Activated CD8-positive, alpha-beta memory T cell treated with anti-CD3 and anti-CD28 coated beads, Interleukin-2, amount 50 U/mL, for 1 hour (primary cell): Measurements from ENCODE around the gene NUCKS1.

Experiments used
- DNase-seq: peaks from one replicate; pipeline ENCODE4 v3.0.0-alpha.2; 2020; ENCODE audit errors: extremely low read depth

The NUCKS1 gene

DNA sequence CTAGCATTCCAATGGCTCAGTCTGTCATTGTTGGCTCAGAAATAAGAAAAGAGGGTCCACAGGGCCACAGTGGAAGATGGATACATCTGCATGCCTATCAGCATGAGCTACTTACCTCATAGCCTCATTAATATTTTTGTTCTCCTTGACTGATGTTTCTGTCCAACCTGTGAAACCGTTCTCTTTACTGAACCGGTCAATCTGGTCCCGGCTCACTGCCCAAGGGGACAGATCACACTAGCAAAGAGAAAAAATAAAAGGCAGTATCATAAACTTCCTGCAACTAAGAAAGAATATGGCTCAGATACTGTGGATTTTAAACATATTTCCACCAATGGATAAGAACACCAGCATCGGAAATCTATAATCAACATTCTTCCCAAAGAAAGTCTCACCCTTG, 20.6 kb upstream of the NUCKS1 start:
- DNase-seq: no peak

DNA sequence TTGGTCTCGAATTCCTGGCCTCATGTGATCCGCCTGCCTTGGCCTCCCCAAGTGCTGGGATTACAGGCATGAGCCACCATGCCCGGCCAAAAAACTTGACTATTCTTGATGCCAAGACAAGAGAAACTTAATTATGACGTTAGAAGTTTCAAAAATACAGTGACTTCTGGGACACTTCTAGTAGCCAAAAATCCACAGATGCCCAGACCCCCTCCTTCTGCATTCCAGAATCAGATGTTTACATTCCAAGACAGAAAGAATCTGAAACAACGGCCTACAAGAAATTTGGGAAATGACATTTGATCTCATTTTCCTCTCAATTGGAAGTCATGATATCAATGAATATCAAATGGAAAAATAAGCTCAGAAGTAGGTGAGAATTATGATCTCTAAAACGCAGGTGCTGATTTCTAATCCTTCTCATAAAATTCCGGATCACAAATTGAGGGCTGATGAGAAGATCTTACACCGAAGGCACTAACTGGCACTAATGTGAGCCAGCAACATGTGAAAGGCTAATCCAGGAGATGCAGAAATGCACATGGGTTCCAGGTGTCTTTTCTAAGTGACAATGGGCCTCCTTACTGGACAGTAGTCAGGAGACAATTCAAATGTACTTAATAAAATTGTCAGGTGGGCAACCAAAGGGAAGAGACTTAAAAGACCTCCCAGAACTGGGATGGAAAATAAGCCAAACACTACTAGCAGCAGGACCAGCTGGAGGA, 19.8 kb upstream of the NUCKS1 start:
- DNase-seq: no peak

DNA sequence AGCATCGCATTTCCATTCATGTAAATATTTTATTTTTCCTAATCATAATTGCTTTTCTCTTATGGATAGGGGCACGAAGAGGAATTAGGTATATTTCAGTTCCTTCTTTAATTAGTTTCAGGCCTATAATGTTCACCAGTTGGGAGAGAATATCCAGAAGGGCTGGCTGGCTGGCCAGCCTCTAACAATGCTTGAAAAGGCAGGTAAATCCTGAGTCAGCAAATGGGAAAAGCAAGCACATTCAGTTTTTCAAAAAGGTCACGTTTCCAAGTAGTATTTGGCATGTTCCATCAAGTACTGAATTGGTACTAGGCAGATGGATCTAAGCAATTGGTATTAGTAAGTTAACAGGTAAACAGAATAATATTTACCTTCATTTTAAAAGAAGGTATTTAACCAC, 17.3 kb upstream of the NUCKS1 start:
- no peak for DNase-seq

DNA sequence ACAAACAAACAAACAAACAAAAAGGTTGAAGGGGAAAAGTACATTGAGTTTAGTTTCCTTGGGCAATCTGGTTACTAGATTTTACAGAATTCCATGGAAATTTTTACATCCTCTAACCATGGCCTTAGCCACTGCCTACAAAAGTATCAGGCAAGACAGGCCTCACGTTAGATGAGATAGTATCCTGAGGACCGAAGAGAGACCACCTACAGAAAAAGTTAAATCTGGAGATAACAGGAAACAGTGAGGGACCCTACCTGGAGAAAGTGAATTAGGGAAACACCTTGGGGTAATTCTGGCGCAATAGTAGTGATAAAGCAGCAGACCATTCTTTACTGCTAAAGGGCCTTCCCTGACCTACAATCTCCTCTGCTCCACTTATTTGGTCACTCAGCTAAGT, 16.6 kb upstream of the NUCKS1 start:
- DNase-seq: no peak

DNA sequence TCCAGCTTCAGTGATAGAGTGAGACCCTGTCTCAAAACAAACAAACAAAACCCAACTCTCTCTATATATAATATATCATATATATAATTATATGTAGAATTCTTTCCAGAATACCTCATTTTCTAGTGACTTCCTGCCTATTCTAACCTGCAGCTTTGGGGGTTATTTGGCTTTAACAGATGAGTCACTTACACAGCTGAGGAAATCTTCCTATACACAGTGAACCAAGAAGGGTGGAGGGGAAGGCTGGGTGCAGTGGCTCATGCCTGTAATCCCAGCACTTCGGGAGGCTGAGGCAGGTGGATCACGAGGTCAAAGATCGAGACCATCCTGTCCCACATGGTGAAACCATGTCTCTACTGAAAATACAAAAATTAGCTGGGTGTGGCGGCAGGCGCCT, 16.1 kb upstream of the NUCKS1 start:
- no peak for DNase-seq

DNA sequence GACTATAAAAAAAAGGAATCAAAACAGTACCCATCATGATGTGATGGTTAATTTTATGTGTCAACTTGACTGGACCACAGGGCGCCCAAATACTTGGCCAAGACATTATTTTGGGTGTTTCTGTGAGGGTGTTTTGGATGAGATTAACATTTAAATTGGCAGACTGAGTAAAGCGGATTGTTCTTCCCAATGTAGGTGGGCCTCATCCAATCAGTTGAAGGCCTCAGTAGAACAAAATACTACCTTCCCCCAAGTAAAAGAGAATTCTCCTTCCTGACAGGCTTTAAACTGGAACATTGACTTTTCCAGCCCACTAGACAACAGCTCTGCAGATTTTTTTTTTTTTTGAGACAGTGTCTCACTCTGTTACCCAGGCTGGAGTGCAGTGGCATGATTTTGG, 14.6 kb upstream of the NUCKS1 start:
- DNase-seq: no peak

DNA sequence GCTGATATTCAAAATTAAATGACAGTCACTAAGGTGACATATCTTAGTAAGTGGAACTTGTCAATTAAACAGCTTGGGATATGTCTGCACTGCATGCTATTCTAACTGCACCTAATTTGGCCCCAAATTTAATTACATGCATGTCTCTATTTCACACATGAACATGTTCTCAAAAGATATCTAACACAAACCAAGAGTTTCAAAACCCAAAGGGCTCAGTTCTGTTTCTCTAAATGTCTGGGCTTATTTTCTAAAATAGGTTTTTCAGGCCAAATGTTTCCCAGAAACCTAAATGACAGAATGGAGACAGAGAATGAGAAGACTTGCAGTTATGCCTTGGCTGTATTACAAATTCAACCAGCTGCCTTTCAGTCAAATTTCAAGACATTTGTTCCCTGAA, 14.0 kb upstream of the NUCKS1 start:
- no peak for DNase-seq

DNA sequence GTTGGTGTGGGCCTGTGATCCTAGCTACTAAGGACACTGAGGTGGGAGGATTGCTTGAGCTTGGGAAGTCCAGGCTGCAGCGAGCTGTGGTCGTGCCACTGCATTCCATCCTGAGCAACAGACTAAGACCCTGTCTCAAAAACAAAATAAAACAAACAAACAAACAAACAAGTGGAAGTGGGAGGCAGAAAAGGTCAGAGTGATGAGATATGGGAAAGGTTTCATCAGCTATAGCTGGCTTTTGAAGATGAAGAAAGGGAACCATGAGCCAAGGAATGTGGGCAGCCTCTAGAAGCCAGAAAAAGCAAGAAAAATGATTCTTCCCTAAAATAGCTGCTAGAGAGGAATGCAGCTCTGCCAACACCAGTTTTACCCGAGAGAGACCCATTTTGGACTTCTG, 10.6 kb upstream of the NUCKS1 start:
- DNase-seq: no peak

DNA sequence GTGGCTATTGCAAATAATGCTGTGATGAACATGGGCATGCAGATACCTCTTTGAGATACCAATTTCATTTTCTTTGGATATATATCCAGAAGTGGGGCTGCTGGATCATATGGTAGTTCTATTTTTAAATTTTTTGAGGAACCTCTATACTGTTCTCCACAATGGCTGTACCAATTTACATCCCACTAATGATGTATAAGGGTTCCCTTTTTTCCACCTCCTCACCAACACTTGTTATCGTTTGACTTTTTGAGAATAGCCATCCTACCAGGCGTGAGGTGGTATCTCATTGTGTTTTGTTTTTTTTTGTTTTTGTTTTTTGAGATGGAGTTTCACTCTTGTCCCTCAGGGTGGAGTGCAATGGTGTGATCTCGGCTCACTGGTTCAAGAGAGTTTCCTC, 6.6 kb upstream of the NUCKS1 start:
- DNase-seq: no peak

DNA sequence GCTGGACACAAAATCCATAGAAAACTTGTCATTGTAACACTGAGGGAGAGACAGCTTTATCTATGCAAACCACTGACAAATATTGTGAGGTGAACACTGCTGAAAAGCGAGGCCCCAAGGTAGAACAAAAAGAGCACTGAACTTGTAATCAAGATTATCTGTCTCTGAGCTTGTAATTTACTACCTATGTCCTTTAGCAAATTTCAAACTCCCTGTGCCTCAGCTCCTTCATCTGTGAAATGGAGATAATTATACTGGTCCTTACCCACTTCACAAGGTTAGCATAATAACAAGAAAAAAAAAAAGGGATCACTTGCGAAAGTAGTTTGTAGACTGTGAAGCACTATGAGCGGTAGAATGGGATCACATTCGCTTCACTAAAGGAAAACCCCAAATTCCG, 4.9 kb upstream of the NUCKS1 start:
- DNase-seq: no peak

DNA sequence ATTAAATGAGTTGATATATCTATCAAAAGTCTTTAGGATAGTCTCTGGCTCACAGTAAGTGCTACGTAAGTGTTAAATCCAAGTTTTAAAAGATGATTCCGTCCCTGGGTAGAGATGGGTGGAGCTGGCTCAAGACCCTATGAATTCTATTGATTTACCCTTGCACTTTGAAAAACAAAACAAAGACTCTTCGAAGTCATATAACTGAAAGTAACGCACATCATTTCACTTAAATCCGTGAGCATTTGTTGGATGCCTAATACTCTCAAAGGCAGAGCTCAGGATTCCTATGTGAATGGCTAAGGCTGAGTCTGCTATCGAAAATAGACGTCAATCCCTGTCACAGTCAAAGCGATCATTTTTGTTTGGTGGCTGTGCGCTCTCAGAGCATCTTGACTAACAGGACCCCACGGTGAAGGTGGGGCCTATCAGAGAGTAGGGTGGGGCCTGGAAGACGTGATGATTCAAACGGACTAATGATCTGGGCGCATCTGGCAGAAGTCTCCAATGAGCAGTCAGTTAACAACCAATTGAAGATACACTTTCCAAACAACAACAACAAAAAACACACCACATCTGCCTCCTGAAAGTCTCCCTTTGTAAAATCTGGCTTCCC, 1.2 kb upstream of the NUCKS1 start:
- no peak for DNase-seq

DNA sequence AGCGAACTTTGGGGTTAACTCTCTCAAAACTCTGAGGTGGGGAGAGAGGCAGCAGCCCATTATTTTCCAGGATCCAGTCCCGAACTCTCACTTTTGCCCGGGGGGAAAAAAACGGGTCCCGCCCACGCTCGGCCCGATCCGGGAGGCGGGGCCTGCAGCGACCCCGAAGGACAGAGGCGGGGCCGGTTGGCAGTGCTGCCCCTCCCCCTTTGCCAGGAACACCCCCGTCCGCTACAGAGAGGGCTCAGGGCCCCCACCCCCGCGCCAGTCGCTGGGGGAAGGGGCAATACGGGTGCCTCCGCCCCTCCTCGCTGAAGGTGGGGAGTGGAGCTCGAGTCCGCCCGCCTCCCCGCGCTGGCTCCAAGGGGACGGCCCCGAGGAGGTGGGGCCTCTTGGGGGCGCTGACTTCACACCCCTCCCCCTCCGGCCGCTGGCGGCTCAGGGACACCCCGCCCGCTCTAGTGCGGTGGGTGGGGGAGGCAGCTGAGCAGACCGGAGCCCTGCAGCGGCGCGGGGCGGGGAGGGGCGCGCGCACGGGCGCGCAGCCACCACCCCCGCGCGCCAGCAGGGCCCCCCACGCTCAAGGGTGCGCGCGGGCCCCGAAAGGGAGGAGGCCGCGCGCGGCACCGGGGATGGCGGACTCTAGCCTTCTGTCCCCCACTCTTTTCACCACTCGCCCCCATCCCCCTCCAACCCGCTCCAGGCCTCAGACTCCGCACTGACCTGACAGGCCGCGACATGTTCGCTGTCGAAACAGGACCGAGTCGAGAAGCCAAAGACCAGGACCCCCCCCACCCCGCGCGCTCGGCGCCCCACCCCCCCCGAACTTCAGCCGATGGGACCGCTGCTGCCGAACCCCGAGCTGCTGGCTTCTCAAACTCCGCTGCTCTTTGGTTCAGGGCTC, 496 bp downstream of the NUCKS1 start:
- peak; percentile 84 for DNase-seq

DNA sequence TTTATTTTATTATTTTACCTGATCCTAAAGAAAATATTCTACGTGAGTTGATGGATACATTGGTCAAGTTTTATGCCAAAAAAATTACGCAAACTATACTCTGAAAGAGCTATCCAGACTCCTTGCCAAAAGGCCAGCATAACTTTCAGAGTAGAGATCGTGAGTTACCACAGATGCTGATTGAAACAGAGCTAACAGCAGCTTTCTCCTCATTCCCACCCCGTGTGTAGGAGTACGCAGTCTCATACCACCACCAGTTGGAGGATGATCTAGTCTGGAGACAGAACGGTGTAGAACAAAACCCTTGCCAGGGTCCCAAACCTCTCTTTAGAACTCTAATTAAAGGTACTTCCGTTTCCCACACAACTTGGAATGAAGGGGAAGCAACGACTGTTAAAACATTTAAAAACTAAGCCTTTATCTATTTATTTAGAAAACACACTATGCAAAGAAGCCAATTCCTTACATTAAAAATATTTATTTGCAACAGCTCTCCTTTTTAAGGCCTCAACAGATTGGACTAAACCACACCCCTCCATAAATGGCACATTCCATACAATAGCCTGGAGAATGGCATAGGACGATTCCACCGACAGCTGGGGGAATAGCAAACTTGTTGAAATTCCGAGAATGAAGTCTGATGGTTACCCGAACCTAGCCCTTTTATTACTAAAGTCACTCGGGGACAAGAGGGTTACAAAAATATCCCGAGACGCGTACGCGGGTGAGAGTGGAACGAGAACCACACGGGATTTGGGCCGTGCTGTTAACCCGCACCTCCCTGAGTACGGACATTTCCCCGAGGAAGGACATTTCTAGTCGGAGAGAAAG, 1.4 kb downstream of the NUCKS1 start:
- no peak for DNase-seq

DNA sequence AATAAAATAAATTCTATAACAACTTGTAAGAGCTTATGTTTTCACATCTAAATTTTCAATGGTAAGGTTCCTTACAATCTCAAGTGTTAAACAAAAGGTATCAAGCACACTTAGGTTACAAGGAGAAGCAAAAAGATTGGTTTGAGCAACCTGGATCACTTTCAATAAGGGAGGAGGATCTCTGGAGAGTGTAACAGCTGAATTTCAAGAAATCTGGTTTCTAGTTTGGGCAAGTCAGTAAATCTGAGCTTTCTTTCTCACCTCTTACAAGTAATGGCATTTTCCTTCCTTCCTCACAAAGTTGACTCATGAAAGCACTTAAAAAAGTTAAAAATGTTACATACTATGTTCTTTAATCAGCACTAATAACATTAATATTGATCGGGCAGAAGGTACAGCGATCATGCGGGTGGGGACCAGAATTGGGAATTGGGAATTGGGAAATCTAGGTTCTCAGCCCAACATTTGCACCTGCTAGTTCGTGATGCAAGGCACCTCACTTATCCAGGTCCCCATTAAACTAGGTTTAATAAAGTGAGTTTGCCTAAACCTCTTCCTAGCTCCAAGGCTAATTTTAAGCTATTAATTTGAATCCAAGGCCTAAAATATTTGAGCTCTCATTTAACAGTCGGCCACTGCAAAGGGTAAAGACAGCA, 3.1 kb downstream of the NUCKS1 start:
- no peak for DNase-seq

DNA sequence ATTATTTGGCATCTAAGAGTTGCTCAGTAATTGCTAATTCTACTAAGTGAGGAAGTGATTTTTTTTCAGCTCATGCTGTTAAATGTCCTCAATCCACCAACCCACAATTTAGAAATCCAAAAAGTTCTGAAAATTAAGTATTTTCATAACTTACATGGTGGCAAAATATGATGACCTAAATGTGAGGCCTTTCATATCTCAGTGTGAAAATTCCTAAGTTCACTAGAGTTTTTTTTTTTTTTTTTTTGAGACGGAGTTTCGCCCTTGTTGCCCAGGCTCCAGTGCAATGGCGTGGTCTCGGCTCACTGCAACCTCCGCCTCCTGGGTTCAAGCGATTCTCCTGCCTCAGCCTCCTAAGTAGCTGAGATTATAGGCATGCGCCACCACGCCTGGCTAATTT, 5.6 kb downstream of the NUCKS1 start:
- no peak for DNase-seq

DNA sequence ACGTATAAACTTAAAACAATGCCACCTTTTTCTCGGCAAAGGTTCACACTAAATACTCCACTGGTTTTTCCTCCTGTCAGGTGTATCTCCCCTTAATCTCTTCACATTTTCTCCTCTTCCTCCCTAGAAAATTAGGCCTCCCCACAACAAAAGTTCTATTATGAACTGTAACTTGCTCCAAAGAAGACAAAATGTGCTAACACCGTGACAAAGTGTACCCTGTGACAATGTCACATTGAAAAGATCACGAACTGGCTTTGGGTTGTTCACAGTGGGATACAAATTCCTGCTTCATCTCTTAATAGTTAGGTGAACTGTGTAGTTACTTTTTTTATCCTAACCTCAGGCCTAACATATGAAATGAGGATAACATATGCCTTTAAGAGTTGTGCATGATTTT, 6.0 kb downstream of the NUCKS1 start:
- no peak for DNase-seq

DNA sequence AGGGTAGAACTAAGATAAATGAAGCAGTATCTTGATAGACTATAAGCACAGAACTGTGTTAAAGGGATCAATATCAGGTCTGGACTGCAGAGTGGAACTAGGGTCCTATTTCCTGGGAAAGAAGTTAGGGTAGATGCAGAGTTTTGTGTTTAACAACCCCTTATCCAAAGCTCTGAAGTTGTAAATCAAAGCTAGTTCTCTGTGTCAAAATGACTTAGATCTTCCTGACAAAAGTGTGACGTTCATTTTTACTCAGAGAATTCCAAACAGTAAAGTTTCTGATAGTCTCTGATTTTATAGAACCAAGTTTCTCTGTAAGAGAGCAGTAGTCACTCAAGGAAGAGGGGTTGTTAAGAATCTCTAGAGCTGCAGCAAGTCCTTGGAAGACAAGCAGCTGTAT, 8.3 kb downstream of the NUCKS1 start:
- DNase-seq: no peak

DNA sequence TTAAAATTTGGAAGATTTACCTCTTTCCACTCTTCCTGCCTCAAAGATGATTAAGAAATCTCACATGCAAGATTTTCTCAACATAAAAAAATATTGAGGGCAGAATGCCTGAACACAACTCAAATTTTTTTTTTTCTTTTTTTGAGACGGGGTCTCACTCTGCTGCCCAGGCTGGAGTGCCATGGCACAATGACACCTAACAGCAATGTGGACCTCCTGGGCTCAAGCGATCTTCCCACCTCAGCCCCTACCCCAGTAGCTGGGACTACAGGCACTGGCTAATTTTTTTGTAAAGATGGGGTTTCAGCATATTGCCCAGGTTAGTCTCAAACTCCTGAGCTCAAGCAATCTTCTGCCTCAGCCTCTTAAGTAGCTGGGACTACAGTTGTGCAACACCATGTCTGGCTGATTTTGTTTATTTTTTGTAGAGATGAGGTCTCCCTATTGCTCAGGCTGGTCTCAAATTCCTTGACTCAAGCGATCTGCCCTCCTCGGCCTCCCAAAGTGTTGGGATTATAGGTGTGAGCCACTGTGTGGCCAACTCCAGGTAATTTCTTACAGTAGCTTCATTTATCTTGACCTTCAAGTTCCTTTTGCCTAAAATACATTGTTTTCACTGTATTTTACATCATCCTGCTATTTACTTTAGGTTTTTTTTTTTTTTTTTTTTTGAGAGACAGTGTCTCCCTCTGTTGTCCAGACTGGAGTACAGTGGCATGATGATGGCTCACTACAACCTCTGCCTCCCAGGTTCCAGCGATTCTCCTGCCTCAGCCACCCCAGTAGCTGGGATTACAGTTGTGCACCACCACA, 10.4 kb downstream of the NUCKS1 start:
- no peak for DNase-seq

DNA sequence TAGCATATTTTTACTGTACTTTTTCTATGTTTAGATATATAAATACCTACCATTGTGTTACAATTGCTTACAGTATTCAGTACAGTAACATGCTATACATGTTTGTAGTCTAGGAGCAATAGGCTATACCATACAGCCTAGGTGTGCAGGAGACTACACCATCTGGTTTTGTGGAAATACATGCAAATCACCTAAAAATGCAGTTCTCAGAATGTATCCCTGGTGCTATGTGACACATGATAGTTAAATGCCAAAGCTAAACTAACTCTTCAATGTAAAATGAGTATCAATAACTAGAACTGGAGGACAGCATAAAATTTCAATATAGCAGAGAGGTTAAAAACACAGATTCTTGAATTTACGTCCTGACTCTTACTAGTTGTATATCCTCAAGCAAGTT, 14.8 kb downstream of the NUCKS1 start:
- DNase-seq: no peak

DNA sequence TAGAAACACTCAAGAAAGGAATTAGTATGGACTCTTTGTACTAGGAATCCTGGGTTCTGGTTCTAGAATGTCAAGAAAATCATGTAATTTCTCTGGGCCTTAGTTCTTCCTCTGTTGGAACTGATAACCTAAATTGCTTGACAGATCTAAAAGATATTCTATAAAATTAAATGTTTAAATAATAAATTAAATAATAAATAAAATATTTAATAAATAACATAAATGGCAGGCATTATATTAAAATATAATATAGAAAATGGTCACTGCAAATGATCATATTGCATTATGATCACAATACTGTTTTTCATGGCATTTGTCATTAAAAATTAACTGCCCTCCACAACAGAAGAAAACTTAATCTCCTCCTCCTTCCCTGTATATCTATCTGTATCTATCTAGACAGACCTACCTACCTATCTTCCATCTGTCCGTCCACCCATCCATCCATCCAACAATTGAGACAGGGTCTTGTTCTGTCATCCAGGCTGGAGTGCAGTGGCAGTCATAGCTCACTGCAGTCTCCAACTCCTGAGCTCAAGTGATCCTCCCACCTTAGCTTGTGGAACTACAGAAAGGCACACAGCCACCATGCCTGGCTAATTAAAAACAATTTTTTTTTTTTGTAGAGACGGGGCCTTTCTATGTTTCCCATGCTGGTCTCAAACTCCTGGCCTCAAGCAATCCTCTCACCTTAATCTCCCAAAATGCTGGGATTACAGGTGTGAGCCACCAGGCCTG, 16.4 kb downstream of the NUCKS1 start:
- no peak for DNase-seq
